Measurements from ENCODE around the gene ZNF774.
"Not testable (repeated sequence)": the region's sequence is repeated elsewhere in the genome, so short reads cannot be mapped to it uniquely, and the experiment has no call there.

Gene ZNF774

GRCh38 chr15:90343302-90343790 is 8.7 kb upstream of the ZNF774 start:
- in situ Hi-C loops (cut with MboI; ENCODE audit: low sequenced_read_pairs): no loop called here

GRCh38 chr15:90344662-90345061 is 7.4 kb upstream of the ZNF774 start:
- in situ Hi-C loops (cut with MboI; ENCODE audit: low sequenced_read_pairs): no loop called here

- in situ Hi-C loops (cut with MboI; ENCODE audit: low sequenced_read_pairs): no loop called here
These were observed 6.2 kb upstream of the ZNF774 start for GRCh38 chr15:90345857-90346256.

- in situ Hi-C loops (cut with MboI; ENCODE audit: low sequenced_read_pairs): not testable (repeated sequence)
These were observed 4.5 kb upstream of the ZNF774 start for GRCh38 chr15:90347431-90348065.

GRCh38 chr15:90348456-90348855 is 3.6 kb upstream of the ZNF774 start:
- in situ Hi-C loops (cut with MboI; ENCODE audit: low sequenced_read_pairs): no loop called here

GRCh38 chr15:90349072-90349471 is 3.0 kb upstream of the ZNF774 start:
- in situ Hi-C loops (cut with MboI; ENCODE audit: low sequenced_read_pairs): no loop called here

- in situ Hi-C loops (cut with MboI; ENCODE audit: low sequenced_read_pairs): no loop called here
These were observed 2.3 kb upstream of the ZNF774 start for GRCh38 chr15:90349821-90350220.

GRCh38 chr15:90351479-90352106 is 491 bp upstream of the ZNF774 start:
- in situ Hi-C loops (cut with MboI; ENCODE audit: low sequenced_read_pairs): no loop called here

GRCh38 chr15:90354986-90355385 is 2.9 kb downstream of the ZNF774 start:
- in situ Hi-C loops (cut with MboI; ENCODE audit: low sequenced_read_pairs): no loop called here

GRCh38 chr15:90358124-90359033 is 6.3 kb downstream of the ZNF774 start:
- in situ Hi-C loops (cut with MboI; ENCODE audit: low sequenced_read_pairs): no loop called here

GRCh38 chr15:90360746-90361145 is 8.7 kb downstream of the ZNF774 start:
- in situ Hi-C loops (cut with MboI; ENCODE audit: low sequenced_read_pairs): no loop called here

- in situ Hi-C loops (cut with MboI; ENCODE audit: low sequenced_read_pairs): no loop called here
These were observed 10.8 kb downstream of the ZNF774 start for GRCh38 chr15:90362936-90363212.

GRCh38 chr15:90364251-90364650 is 12.2 kb downstream of the ZNF774 start:
- in situ Hi-C loops (cut with MboI; ENCODE audit: low sequenced_read_pairs): no loop called here

GRCh38 chr15:90365414-90366055 is 13.5 kb downstream of the ZNF774 start:
- in situ Hi-C loops (cut with MboI; ENCODE audit: low sequenced_read_pairs): no loop called here

GRCh38 chr15:90367576-90367975 is 15.5 kb downstream of the ZNF774 start:
- in situ Hi-C loops (cut with MboI; ENCODE audit: low sequenced_read_pairs): no loop called here

GRCh38 chr15:90375071-90375470 is 23.0 kb downstream of the ZNF774 start:
- in situ Hi-C loops (cut with MboI; ENCODE audit: low sequenced_read_pairs): no loop called here

- in situ Hi-C loops (cut with MboI; ENCODE audit: low sequenced_read_pairs): no loop called here
These were observed 24.7 kb downstream of the ZNF774 start for GRCh38 chr15:90376789-90377188.

GRCh38 chr15:90379263-90379662 is 27.2 kb downstream of the ZNF774 start:
- in situ Hi-C loops (cut with MboI; ENCODE audit: low sequenced_read_pairs): no loop called here

GRCh38 chr15:90381515-90381914 is 29.4 kb downstream of the ZNF774 start:
- in situ Hi-C loops (cut with MboI; ENCODE audit: low sequenced_read_pairs): no loop called here

- in situ Hi-C loops (cut with MboI; ENCODE audit: low sequenced_read_pairs): no loop called here
These were observed 30.2 kb downstream of the ZNF774 start for GRCh38 chr15:90382320-90382719.

- in situ Hi-C loops (cut with MboI; ENCODE audit: low sequenced_read_pairs): no loop called here
These were observed 34.1 kb downstream of the ZNF774 start for GRCh38 chr15:90386221-90386620.
